Measurements from ENCODE around the gene SBF2. TPM values are rescaled to one million over a fixed set of nuclear protein-coding genes. Genes with fewer than 3 reads are reported as not detected.

Gene SBF2
- total and polyA plus RNA-seq, 2 of the 13 experiments (the other 11 are each of a cell fraction or from before 2014, with no cell fraction given) = 24.0 to 45.8 TPM

DNA sequence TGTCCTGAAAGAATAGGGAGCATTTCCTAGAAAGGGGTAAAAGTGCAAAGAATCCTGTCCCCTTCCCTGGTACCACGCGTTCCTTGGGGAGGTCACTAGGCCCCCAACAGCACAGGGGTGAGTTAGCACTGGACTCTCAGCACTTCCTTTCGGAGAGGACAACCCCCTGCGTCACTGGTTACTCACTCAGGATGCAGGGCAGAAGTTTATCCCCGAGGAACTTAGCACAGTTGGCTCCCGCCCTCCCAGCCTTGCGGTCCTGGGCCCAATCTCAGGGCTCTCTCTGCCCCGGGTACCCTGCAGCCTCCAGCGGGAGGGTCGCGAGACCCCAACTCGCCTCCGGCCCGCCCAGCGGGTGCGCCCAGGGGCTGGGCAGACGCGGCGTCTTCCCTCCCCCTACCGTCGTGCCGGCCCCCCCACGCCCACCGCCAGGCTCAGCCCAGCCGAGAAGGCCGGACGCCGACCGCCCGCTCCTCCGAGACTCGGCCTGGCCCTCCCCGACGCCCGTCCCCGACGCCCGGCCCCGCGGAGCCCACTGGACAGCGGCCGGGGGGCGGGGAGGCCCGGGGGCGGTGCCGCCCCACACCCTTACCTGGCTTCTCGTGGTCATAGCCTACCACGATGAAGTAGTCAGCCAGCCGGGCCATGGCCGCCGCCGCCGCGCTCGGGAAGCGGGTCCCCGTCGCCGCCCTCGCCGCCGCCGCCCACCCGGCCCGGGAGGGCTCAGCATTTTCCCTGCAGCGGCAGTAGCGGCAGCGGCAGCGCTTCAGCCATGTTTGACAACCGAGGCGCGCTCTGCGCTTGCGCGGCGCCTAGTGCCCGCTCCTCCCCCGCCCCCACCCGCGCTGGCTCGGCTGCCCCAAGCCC, at the start of gene SBF2 (continued):
- TF ChIP-seq ZNF414 (CRISPR knock-in tag; IDR thresholded peaks at IDR 0.05) (no peak), CEBPB (IDR thresholded peaks at IDR 0.05; ENCODE audit: borderline replicate concordance, low read depth, low read length) (no peak), ZNF431 (CRISPR knock-in tag; IDR thresholded peaks at IDR 0.05; ENCODE audit: borderline replicate concordance, low read depth) (peak; percentile 76; the same call in 1 of the 2 replicates), ZNF572 (CRISPR knock-in tag; IDR thresholded peaks at IDR 0.05) (no peak), ZNF883 (CRISPR knock-in tag; IDR thresholded peaks at IDR 0.05; ENCODE audit: not compliant biosample characterization) (no peak), ZBTB2 (CRISPR knock-in tag; IDR thresholded peaks at IDR 0.05; ENCODE audit: low read depth) (peak; percentile 50), ZNF552 (CRISPR knock-in tag; IDR thresholded peaks at IDR 0.05; ENCODE audit: borderline replicate concordance) (no peak), BRD4 (CRISPR knock-in tag; IDR thresholded peaks at IDR 0.05) (no peak; the same call in 1 of the 2 replicates), ZFP41 (CRISPR knock-in tag; IDR thresholded peaks at IDR 0.05; ENCODE audit: borderline replicate concordance) (no peak), ZSCAN29 (CRISPR knock-in tag; conservative IDR thresholded peaks at IDR 0.05) (no peak), SRF (IDR thresholded peaks at IDR 0.05; ENCODE audit: low read depth, low read length) (no peak), ZNF574 (CRISPR knock-in tag; IDR thresholded peaks at IDR 0.05) (peak; percentile 31; the same call in 1 of the 2 replicates), ZNF576 (CRISPR knock-in tag; IDR thresholded peaks at IDR 0.05) (no peak), SOX6 (IDR thresholded peaks at IDR 0.05) (no peak), SOX6 (CRISPR knock-in tag; IDR thresholded peaks at IDR 0.05) (peak; percentile 49), CREB3 (CRISPR knock-in tag; IDR thresholded peaks at IDR 0.05) (no peak), MEIS1 (CRISPR knock-in tag; IDR thresholded peaks at IDR 0.05; ENCODE audit: borderline replicate concordance) (no peak), SNAPC2 (CRISPR knock-in tag; IDR thresholded peaks at IDR 0.05) (no peak)
- TF ChIP-seq, protein P1, sequence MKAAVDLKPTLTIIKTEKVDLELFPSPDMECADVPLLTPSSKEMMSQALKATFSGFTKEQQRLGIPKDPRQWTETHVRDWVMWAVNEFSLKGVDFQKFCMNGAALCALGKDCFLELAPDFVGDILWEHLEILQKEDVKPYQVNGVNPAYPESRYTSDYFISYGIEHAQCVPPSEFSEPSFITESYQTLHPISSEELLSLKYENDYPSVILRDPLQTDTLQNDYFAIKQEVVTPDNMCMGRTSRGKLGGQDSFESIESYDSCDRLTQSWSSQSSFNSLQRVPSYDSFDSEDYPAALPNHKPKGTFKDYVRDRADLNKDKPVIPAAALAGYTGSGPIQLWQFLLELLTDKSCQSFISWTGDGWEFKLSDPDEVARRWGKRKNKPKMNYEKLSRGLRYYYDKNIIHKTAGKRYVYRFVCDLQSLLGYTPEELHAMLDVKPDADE (CRISPR knock-in tag; IDR thresholded peaks at IDR 0.05) = no peak
- TF ChIP-seq, protein P2, sequence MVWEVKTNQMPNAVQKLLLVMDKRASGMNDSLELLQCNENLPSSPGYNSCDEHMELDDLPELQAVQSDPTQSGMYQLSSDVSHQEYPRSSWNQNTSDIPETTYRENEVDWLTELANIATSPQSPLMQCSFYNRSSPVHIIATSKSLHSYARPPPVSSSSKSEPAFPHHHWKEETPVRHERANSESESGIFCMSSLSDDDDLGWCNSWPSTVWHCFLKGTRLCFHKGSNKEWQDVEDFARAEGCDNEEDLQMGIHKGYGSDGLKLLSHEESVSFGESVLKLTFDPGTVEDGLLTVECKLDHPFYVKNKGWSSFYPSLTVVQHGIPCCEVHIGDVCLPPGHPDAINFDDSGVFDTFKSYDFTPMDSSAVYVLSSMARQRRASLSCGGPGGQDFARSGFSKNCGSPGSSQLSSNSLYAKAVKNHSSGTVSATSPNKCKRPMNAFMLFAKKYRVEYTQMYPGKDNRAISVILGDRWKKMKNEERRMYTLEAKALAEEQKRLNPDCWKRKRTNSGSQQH (CRISPR knock-in tag; IDR thresholded peaks at IDR 0.05; ENCODE audit: low read depth) = no peak
